Astrocyte (in vitro differentiated cells and primary cell): ENCODE data around the gene GPR62. TPM values are rescaled to one million over a fixed set of nuclear protein-coding genes. Genes with fewer than 3 reads are reported as not detected.
A peak's percentile ranks its signal among the peaks of the same experiment; 100 is the strongest.

Source experiments
- DNase-seq: peaks from one replicate; pipeline ENCODE4 v3.0.0-alpha.2; 2010; ENCODE audit warnings: low read depth
- FAIRE-seq: peaks from 2 replicates; lab custom pipeline; 2011; peaks lifted over from hg19 to GRCh38; lab: Jason Lieb, UNC
- H2AFZ ChIP-seq: 2 replicates; pipeline ENCODE4 v1.6.0; 2012; ENCODE audit warnings: low read depth, low read length, inconsistent platforms
- H3K27ac ChIP-seq: 2 replicates; pipeline ENCODE4 v1.5.1; 2011; ENCODE audit warnings: low read depth, low read length, inconsistent platforms
- H3K27me3 ChIP-seq: 2 replicates; pipeline ENCODE4 v1.6.0; 2011; ENCODE audit warnings: low read length, inconsistent platforms; ENCODE audit not compliant: insufficient read depth
- H3K36me3 ChIP-seq: 2 replicates; pipeline ENCODE4 v1.5.1; 2011; ENCODE audit warnings: low read length, inconsistent platforms; ENCODE audit not compliant: insufficient read depth
- H3K4me1 ChIP-seq: 2 replicates; pipeline ENCODE4 v1.5.1; 2011; ENCODE audit warnings: low read length, inconsistent platforms; ENCODE audit not compliant: insufficient read depth
- H3K4me2 ChIP-seq: 2 replicates; pipeline ENCODE4 v1.6.0; 2012; ENCODE audit warnings: low read length, inconsistent platforms
- H3K4me3 ChIP-seq: 2 replicates; pipeline ENCODE4 v1.5.1; 2011; ENCODE audit warnings: low read depth, mild to moderate bottlenecking, low read length, inconsistent platforms; ENCODE audit not compliant: insufficient read depth
- H3K79me2 ChIP-seq: 2 replicates; pipeline ENCODE4 v1.6.0; 2012; ENCODE audit warnings: mild to moderate bottlenecking, low read length, inconsistent platforms; ENCODE audit not compliant: insufficient read depth
- H3K9ac ChIP-seq: 2 replicates; pipeline ENCODE4 v1.6.0; 2012; ENCODE audit warnings: mild to moderate bottlenecking, low read length, inconsistent platforms
- H3K9me3 ChIP-seq: 2 replicates; pipeline ENCODE4 v1.5.1; 2012; ENCODE audit warnings: low read depth, mild to moderate bottlenecking, low read length, inconsistent platforms; ENCODE audit not compliant: insufficient read depth
- H4K20me1 ChIP-seq: 2 replicates; pipeline ENCODE4 v1.6.0; 2012; ENCODE audit warnings: low read length, inconsistent platforms; ENCODE audit not compliant: insufficient read depth
- H3K27ac Mint-ChIP-seq: one replicate; pipeline ENCODE4 v1.8.0; 2021; ENCODE audit warnings: mild to moderate bottlenecking, mixed read lengths; ENCODE audit not compliant: unreplicated experiment
- H3K27me3 Mint-ChIP-seq: one replicate; pipeline ENCODE4 v1.8.0; 2021; ENCODE audit warnings: low read depth, mixed read lengths; ENCODE audit not compliant: unreplicated experiment
- H3K36me3 Mint-ChIP-seq: one replicate; pipeline ENCODE4 v1.8.0; 2021; ENCODE audit warnings: low read depth, mixed read lengths; ENCODE audit not compliant: unreplicated experiment
- H3K4me1 Mint-ChIP-seq: one replicate; pipeline ENCODE4 v1.8.0; 2021; ENCODE audit warnings: low read depth, mixed read lengths; ENCODE audit not compliant: unreplicated experiment
- H3K4me3 Mint-ChIP-seq: one replicate; pipeline ENCODE4 v1.8.0; 2021; ENCODE audit warnings: mild to moderate bottlenecking, moderate library complexity, mixed read lengths; ENCODE audit not compliant: unreplicated experiment
- H3K9me3 Mint-ChIP-seq: one replicate; pipeline ENCODE4 v1.8.0; 2021; ENCODE audit warnings: mild to moderate bottlenecking, mixed read lengths; ENCODE audit not compliant: unreplicated experiment
- CTCF ChIP-seq: IDR thresholded peaks from 2 replicates; pipeline ENCODE4 v1.5.1; 2011; ENCODE audit warnings: low read depth, mild to moderate bottlenecking, inconsistent platforms, low read length, moderate library complexity; ENCODE audit not compliant: insufficient read depth
- EZH2 ChIP-seq: IDR thresholded peaks from 2 replicates; pipeline ENCODE4 v1.6.1; 2012; ENCODE audit warnings: mild to moderate bottlenecking, low read length, inconsistent platforms; ENCODE audit not compliant: insufficient read depth
- total RNA-seq: library from RNA; stranded (reverse); gene quantifications from 2 replicates; pipeline ENCODE4 v1.2.1, GENCODE V29; 2021

GPR62 gene
- total RNA-seq, 1 donor from 2014 or later, result not detected

GRCh38 chr3:51968883-51969678, 13.9 kb downstream of the GPR62 start:
- H3K4me1 ChIP-seq, result peaks cover 21% of the 10 kb centered on the region
- peaks cover 15% of the 10 kb centered on the region for H3K4me1 Mint-ChIP-seq
- H2AFZ ChIP-seq, result no peak overlapping the region
- FAIRE-seq (no peak), DNase-seq (no peak)
- peaks cover 7% of the 10 kb centered on the region for H3K36me3 Mint-ChIP-seq
- H3K27me3 ChIP-seq, result no peaks in the 10 kb centered on the region
- H3K9me3 ChIP-seq, result no peaks in the 10 kb centered on the region
- H3K4me3 ChIP-seq, result no peak overlapping the region
- peaks cover 3% of the 10 kb centered on the region for H3K9me3 Mint-ChIP-seq
- H3K9ac ChIP-seq, result no peak overlapping the region
- peak overlapping the region; percentile 92 for H3K4me2 ChIP-seq
- H4K20me1 ChIP-seq, result peaks cover 33% of the 10 kb centered on the region
- no peaks in the 10 kb centered on the region for H3K27me3 Mint-ChIP-seq
- no peak overlapping the region for H3K27ac Mint-ChIP-seq
- peaks cover 37% of the 10 kb centered on the region for H3K79me2 ChIP-seq
- TF ChIP-seq EZH2, result no peak
- no peak for TF ChIP-seq CTCF
- H3K4me3 Mint-ChIP-seq, result no peak overlapping the region
- no peaks in the 10 kb centered on the region for H3K36me3 ChIP-seq
- no peak overlapping the region for H3K27ac ChIP-seq

DNA sequence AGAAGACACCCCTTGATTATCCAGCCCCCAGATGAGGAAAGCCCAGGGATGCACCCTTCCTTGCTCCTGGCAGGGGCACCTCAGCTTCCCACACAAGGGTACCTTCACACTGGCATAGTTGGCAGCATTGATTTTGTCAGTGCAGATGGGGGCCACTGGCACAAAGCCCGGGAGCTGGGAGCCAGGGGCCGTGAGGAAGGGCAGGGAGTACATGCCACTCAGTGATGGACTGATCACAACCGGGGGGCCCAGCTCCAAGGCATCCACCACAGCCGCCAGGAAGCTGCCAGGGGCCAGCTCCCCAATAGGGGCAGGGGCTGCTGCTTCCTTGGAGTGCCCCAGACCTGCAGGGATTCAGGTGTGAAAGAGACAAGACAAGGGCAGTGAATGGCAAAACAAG, 14.7 kb downstream of the GPR62 start:
- no peaks in the 10 kb centered on the region for H3K9me3 ChIP-seq
- FAIRE-seq (no peak), DNase-seq (no peak)
- H3K36me3 ChIP-seq, result no peaks in the 10 kb centered on the region
- no peak overlapping the region for H3K27ac ChIP-seq
- H2AFZ ChIP-seq, result no peak overlapping the region
- H3K4me3 Mint-ChIP-seq, result no peak overlapping the region
- TF ChIP-seq EZH2 (no peak), CTCF (no peak)
- H3K36me3 Mint-ChIP-seq, result peaks cover 7% of the 10 kb centered on the region
- H3K27ac Mint-ChIP-seq, result no peak overlapping the region
- peaks cover 17% of the 10 kb centered on the region for H3K4me1 Mint-ChIP-seq
- H3K4me3 ChIP-seq, result no peak overlapping the region
- H4K20me1 ChIP-seq, result peaks cover 25% of the 10 kb centered on the region
- no peak overlapping the region for H3K4me2 ChIP-seq
- peaks cover 3% of the 10 kb centered on the region for H3K9me3 Mint-ChIP-seq
- no peaks in the 10 kb centered on the region for H3K27me3 ChIP-seq
- H3K9ac ChIP-seq, result no peak overlapping the region
- H3K79me2 ChIP-seq, result peaks cover 31% of the 10 kb centered on the region
- H3K4me1 ChIP-seq, result peaks cover 29% of the 10 kb centered on the region
- H3K27me3 Mint-ChIP-seq, result no peaks in the 10 kb centered on the region
